HG03108 (cell line): ENCODE measurements around the gene PPP2R5D.
A peak's percentile ranks its signal among the peaks of the same experiment; 100 is the strongest.
"Not testable (repeated sequence)": the region's sequence is repeated elsewhere in the genome, so short reads cannot be mapped to it uniquely, and the experiment has no call there.

ENCODE experiments used
- ATAC-seq: cut with Tn5 transposase; IDR thresholded peaks from one replicate; pipeline ENCODE4 v1.9.1; 2021; ENCODE audit warnings: moderate library complexity; ENCODE audit not compliant: unreplicated experiment

PPP2R5D gene

DNA sequence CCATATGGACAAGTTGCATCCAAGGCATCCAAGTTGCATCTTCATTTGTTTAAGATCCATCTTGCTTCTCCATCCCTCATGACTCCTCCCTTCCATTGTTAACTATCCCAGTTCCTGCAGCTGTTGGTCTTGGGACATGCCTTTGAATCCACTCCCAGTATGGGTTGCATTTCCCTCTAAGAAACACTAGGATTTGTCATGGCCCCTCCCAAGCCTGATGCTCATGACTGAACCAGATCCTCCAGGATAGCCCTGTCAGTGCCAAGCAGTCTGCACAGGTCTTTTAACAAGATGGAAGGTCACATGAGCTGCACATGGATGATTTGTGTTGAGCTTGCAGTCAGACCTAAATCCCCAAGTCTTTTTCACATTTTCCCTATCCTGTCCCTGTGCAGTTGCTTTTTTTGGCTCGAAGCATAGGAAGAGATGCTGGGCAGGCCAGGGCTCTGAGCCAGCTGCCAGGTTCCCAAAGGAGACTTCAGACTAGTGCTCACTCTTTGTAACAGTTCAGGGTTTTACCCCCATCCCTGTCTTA lies 4.2 kb downstream of the PPP2R5D start:
- ATAC-seq: no peak

DNA sequence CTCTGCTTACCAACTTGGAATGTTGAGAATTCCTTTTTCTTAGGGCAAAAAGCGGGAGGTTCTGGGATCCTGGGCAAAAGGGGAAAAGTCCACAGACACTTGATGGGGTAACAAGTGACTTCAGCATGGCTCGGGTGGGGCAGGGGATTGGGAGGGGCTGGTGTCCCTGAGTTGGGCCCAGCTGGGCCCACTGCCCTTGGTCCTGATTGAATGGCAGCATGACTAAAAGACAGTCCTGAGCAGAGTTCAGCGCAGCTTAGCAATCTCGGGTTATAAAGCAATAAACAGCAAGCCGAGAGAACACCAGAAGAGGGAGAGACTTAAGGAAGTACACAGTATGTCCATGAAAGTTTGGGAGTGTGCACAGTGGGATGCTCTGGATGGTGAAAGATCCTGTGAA lies 5.6 kb downstream of the PPP2R5D start:
- ATAC-seq: no peak

DNA sequence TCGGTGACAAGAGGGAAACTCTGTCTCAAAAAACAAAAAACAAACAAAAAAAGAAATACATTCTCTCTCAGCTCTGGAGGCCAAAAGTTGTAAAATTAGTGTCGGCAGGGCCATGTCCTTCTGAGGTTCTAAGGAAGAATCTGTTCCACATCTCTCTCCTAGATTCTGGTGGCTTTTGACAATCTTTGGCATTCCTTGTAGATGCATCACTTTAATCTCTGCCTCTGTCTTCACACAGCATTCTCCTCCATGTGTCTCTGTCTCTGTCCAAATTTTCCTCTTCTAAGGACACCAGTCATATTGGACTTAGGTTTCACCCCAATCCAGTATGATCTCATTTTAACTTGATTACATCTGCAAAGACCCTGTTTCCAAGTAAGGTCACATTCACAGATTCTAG lies 9.1 kb downstream of the PPP2R5D start:
- no peak for ATAC-seq

DNA sequence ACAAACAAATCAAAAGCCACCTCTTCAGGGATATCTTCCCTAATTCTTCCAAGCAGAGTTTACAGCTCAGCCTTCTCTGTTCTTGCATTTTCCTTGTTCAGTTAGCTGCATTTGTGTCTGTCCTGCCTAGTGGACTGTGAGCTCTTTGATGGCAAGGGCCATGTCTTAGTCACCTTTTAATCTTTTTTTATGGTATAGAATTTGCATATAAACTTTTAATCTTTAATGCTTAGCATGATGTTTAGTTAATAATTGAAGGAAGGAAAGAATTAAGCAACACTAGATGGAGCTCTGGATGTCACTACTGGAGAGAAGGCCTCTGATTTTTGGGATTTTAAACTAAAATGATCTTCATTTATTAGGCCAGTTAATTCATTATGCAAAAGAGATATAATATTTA lies 12.1 kb downstream of the PPP2R5D start:
- ATAC-seq: no peak

DNA sequence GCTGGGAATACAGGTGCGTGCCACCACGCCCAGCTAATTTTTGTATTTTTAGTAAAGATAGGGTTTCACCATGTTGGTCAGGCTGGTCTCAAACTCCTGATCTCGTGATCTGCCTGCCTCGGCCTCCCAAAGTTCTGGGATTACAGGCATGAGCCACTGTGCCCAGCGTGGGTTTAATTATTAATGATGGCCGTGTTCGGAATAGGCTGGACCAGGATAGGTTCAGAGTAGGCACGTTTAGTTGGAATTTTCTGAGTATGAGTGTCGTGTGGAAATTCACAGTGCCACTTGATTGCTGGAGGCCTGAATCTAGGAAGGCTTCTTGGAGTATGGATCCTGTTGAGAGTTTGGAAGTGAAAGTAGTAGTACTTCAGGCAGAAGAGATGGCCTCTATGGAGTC lies 13.8 kb downstream of the PPP2R5D start:
- not testable (repeated sequence) for ATAC-seq

DNA sequence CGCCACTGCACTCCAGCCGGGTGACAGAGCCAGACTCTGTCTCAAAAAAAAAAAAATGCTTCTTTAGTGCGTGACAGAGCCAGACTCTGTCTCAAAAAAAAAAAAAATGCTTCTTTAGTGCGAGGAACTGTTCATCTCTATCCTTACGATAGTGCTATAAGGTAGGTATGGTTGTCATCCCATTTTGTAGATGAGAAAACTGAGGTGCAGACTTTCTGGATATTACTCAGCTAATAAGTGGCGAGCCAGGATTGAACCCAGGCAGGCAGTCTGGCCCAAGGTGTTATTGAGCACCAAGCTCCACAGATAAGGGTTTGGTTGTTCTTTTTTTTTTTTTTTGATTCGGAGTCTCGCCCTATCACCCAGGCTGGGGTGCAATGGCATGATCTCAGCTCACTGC lies 17.5 kb downstream of the PPP2R5D start:
- ATAC-seq: no peak

DNA sequence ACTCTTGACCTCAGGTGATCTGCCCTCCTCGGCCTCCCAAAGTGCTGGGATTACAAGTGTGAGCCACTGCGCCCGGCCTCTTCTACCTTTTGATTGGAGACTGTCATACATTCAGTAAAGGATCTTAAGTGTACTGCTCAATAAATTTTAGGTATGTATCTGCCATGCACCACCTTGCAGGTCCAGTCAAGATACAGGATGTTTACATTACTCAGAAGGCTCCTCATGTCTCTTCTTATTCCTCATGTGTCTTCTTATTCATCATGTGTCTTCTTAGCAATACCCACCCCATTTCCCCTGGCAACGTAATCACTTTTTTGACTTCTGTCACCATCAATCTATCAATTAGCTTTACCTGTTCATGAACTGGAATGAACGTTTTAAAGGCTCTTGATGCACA lies 21.5 kb downstream of the PPP2R5D start:
- no peak for ATAC-seq

DNA sequence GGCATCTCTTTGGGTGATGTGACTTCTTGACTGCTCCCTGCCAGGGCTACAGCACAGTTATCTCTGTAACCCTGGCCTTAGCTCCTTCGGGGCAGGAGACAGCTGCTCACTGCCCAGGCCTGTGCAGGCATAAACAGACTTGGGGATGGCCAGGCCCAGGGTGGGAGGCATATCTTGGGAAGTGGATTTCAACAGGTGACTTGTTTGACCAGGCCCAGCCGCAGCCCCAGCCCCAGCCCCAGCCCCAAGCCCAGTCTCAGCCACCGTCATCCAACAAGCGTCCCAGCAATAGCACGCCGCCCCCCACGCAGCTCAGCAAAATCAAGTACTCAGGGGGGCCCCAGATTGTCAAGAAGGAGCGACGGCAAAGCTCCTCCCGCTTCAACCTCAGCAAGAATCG lies 21.9 kb downstream of the PPP2R5D start:
- ATAC-seq: no peak

DNA sequence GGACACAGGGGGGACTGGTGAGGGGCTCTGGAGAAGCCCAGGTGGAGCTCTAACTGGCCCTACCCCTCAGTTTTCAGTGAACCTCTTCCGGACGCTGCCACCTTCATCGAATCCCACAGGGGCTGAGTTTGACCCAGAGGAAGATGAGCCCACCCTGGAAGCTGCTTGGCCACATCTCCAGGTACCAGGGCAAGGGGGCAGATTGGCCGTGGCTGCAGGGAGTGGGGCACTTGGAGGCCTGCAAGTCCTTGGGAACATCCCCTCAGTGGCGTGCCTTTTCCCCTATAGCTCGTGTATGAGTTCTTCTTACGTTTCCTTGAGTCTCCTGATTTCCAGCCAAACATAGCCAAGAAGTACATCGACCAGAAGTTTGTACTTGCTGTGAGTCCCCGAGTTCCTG lies 22.8 kb downstream of the PPP2R5D start:
- no peak for ATAC-seq

DNA sequence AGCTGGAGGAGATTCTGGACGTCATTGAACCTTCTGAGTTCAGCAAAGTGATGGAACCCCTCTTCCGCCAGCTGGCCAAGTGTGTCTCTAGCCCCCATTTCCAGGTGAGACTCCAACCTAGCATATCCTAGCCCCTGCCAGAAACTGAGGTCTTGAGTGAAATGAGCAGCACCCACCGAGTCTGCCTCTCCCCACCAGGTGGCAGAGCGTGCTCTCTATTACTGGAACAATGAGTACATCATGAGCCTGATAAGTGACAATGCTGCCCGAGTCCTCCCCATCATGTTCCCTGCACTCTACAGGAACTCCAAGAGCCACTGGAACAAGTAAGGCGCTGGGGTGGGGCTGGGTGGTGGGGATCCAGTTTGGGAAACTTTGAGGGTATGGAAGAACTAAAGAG lies 24.8 kb downstream of the PPP2R5D start:
- no peak for ATAC-seq

DNA sequence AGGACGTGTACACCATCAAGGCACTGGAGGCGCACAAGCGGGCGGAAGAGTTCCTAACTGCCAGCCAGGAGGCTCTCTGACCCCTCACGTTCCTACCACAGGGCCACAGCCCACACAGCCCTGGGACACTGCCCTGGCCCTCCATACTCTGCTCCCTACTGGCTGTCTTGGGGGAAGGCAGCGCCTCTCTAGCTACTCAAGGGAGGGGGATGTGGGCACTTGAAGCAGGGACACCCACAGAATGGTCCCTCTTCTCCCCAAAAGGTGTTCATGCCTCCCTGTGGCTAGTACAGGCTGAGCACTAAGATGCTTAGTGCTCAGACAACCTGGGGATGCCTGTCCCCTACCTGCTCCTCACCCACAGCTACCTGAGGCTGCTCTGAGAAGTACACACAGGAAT lies 26.8 kb downstream of the PPP2R5D start:
- ATAC-seq: no peak

DNA sequence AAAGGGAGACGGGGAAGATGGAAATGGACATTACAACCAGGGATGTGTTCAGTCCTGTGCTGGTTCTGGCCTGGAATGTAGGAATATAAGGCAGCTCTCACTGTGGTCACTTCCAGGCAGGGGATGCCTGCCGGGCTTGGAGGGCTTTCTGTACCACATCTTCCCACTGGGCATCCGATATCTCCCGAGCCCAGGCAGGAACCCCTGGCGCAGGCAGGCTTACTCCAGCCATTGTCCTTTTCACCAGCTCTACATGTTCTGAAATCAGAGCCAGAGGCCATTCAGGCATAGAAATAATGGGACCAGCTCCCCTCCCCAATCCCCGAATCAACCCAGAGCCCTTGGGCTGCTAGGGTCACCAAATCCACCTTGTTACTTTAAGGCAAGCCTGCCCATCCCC lies 28.0 kb downstream of the PPP2R5D start:
- no peak for ATAC-seq

DNA sequence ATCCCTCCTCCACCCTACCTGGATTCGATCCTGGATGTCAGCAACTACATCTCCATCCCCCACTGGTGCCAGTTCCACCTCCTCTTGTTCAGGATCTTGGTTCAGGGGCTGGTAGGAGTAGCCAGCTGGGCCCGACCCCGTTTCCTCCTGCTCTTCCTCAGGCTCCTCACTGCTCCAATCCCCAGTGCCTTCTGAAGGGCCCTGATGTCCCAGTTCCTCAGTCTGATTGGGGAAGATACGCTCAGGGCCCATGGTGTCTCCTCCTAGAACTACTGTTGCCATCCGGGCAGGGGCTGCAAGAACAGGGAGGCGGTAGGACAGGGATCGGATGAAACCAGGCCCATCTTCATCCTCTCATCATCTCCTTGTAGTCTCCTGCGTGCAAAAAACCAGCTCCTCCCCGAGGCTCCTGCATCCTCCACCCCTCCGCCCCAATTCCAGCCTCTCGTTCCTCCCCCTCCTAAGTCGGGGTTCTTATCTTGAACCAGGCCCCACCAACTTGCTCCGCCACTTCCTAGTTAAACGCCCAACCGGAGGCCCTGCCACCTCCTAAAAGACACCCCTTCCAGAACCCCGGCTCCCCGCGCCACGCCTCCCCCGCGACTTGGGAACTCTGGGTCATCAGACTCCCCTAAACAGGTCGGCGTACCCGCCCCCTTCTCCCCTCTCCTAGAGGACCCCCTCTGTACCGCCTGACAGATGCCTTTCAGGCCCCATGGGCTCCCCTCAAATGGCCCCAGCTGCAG lies 28.9 kb downstream of the PPP2R5D start:
- peak; percentile 3 for ATAC-seq

DNA sequence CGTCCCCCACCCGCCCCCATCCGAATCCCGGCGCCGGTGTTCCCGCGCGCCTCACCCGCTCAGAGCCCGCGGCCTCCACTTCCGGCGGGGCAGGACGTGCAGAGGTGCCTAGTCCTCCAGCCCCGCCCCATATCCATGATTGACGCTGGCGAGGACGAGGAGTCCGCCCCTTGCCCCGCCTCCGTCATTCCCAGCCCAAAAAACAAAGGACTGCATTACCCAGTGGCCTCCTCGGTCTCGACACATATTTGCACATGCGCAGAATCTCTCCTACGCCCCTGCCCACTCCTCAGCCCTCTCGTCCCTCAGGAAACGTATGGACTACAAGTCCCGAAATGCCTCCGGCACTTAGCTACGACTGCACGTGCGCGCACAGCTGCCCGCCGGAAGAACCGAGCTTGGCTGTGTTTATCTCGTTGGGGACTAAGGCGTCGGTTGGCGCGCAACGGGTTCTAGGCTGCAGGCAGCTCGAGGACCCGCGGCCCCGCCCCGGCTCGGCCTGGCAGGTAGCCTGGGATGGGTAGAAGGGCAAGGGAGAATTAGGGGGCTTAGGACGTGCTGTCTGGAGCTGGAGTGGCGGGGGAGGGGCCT lies 29.6 kb downstream of the PPP2R5D start, which contains the start of the genes KLHDC3 and MEA1:
Gene KLHDC3, plus strand, starts transcription at position 407 of the 591 bp plus-strand sequence. CDS start 2,944 bp downstream, outside the sequence.
Gene MEA1, minus strand, starts transcription at position 104 of the 591 bp plus-strand sequence. CDS start 133 bp downstream, outside the sequence.
- ATAC-seq: peak; percentile 94

DNA sequence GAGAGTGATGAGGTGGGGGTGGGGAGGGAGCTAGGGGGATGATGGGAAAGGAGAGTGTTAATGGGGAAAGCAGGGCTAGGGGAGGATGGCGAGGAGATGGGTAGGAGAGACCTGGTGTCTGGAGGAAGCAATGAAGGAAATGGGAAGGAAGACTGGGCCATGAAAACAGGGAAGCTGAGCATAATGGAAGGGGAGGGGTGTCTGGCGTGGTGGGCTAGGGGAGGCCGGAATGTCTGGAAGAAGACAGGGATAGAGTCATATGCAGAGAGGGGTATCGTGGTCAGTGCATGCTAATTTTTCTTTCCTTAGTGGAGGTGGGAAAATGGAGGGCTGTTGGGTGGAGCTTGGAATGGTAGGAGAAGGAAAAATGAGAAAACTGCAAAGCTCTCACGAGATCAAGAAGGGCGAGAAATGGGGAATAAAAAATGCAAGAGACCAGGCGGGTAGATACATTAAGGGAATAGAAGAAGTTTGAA lies 30.1 kb downstream of the PPP2R5D start:
- no peak for ATAC-seq

DNA sequence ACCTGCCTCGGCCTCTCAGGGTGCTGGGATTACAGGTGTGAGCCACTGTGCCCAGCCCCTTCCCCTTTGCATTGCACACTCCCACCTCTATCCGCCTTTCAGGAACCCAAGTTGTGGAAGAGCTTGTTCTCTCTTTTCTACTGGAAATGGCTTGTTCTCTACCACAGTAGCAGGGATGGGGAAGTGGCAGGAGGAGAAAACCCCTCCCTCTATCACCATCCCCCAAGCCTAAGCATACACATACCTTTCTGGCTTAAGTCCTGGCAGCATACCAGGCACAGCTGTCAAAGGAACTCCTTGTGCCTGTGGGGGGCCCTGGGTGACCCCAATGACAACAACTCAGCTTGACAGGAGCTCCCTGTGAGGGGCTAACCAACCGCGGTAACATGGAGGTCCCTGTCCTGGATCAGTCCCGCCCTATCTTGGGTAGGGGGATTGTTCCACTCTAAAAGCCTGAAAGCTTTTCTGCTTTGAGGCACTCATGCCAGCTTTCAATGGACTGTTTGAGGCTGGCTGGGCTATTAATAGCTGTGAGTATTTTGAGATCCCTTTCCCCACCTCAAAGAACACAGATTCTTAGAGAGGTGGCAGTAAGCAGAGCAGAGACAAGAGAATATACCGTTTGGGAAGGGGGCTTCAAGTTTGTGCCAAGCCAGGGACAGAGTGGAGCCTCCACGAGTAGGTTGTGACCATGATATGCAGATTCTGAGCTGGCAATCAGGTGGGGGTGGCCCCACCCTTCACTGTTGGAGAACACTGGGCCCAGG lies 32.0 kb downstream of the PPP2R5D start:
- ATAC-seq: no peak

DNA sequence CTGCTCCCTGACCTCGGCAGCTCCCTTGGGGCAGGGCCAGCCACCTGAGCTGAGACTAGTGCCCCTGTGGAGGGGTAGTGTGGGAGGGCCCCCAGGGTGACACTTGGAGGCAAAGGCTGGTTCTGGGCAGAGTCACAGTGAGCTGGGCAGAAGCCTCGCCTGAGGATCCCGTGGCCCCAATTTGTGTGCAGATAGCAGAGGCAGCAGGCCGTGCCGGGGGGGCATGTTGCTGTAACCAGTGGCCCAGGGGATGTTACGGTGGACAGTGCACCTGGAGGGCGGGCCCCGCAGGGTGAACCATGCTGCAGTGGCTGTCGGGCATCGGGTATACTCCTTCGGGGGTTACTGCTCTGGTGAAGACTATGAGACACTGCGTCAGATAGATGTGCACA lies 32.6 kb downstream of the PPP2R5D start:
- ATAC-seq: no peak

DNA sequence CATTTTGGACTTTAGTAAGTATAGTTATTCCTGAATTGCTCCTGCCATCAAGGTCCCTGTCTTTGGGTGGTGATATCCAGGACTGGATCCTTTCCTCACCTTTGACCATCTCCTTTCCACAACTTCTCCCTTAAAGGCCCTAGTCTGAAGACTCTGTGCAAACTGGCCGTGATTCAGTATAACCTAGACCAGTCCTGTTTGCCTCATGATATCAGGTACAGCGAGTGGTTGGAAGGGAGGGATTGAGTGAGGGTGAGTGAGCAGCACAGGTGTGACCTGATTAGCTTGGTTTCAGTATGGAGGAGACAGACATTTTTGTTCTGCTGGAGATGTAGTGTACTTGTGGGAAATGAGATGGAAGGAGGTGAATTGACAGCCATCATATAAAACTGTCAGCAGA lies 34.8 kb downstream of the PPP2R5D start:
- ATAC-seq: no peak

DNA sequence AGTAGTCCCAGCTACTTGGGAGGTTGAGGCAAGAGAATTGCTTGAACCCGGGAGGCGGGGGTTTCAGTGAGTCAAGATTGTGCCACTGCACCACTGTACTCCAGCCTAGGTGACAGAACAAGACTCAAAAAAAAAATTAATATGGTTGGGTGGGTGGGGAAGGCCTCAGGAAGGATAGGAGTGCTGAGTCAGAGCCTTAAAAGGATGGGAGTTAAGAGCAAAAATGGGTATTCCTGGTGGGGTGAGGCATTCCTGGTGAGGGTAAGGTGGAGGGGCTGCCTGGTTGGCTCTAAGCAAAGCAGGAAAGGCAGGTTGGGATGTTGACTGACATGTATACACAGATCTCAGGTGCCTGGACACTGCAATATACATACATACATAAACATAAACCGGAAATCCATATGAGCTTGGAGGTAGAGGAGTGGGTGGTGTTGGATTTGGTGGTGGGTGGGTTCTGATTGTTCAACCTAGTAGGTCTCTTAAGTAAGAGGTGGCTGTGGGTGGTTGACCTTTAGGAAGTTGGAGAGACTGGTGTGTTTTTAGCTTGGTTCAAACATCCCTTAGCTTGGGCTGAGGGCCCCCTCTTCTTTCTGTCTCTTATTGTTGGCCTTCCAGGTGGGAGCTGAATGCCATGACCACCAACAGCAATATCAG lies 35.8 kb downstream of the PPP2R5D start:
- no peak for ATAC-seq

DNA sequence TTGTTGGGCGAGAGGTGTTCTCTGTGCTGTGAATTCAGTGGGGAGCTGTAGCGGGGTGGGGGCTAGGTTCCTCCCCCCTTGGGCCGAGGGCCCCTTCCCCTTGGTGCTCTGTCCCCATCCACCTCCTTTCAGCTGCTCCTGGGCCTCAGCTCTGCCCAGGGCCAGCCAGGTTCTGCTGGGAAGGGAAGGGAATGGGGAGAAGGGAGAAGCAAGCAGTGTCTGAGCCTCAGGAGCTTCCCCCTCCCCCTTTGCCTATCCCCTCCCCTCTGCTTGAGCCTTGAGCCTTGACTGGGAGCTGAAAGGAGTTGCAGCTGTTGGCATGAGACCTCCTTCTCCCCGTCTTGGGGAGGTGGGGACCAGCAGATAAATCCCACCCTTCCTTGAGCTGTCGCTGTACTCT lies 36.5 kb downstream of the PPP2R5D start:
- ATAC-seq: no peak
